ENCODE results near the gene RGS11. TPM values are rescaled to one million over a fixed set of nuclear protein-coding genes. Genes with fewer than 3 reads are reported as not detected.

Gene RGS11
- total and polyA plus RNA-seq, 12 donors, result 1.9 to 36.4 (median 12.5) TPM

GRCh38 chr16:265711-266110 lies 10.0 kb downstream of the RGS11 start:
- Histone ChIP-seq H3K27ac (no peak overlapping the region), H3K9me3 (no peaks in the 10 kb centered on the region), H3K27me3 (no peaks in the 10 kb centered on the region), H3K4me1 (no peaks in the 10 kb centered on the region), H3K36me3 (peaks cover 0 to 54% (median 32%) of the 10 kb centered on the region in 9 donors), H3K4me3 (no peak overlapping the region)
- no peak for DNase-seq
- intact Hi-C loops (cut with DNase I), result no loop called here
- ATAC-seq, result peak in 3 of 8 donors; percentile 6 to 25 (median 8)
- TF ChIP-seq CTCF (IDR thresholded peaks at IDR 0.05), result no peak
- WGBS, 2 donors, result 76 to 78% methylated on average over 12 of the region's 12 CpGs

- Histone ChIP-seq H3K4me1 (no peaks in the 10 kb centered on the region), H3K27ac (no peak overlapping the region), H3K36me3 (peaks cover 0 to 60% (median 32%) of the 10 kb centered on the region in 9 donors), H3K9me3 (no peaks in the 10 kb centered on the region), H3K27me3 (no peaks in the 10 kb centered on the region), H3K4me3 (no peak overlapping the region)
- DNase-seq (no peak), ATAC-seq (no peak)
- intact Hi-C loops (cut with DNase I), result no loop called here
- 89 to 90% methylated on average over 14 of the region's 14 CpGs for WGBS, 2 donors
- no peak for TF ChIP-seq CTCF (IDR thresholded peaks at IDR 0.05)
Measured at GRCh38 chr16:265002-265529, 10.7 kb downstream of the RGS11 start.

- WGBS, 2 donors, result 91 to 92% methylated on average over 23 of the region's 23 CpGs
- no peak for TF ChIP-seq CTCF (IDR thresholded peaks at IDR 0.05)
- Histone ChIP-seq H3K4me3 (no peak overlapping the region), H3K4me1 (no peaks in the 10 kb centered on the region), H3K36me3 (peaks cover 0 to 66% (median 37%) of the 10 kb centered on the region in 9 donors), H3K27ac (no peak overlapping the region), H3K27me3 (no peaks in the 10 kb centered on the region), H3K9me3 (no peaks in the 10 kb centered on the region)
- ATAC-seq, result no peak
- DNase-seq, result no peak
- intact Hi-C loops (cut with DNase I), result no loop called here
Measured at GRCh38 chr16:264440-264951, 11.2 kb downstream of the RGS11 start.

- no peak for TF ChIP-seq CTCF (IDR thresholded peaks at IDR 0.05)
- no peaks in the 10 kb centered on the region for H3K4me1 ChIP-seq
- H3K36me3 ChIP-seq, result peaks cover 0 to 70% (median 42%) of the 10 kb centered on the region in 9 donors
- no peaks in the 10 kb centered on the region for H3K27me3 ChIP-seq
- 92 to 95% methylated on average over 14 to 17 of the region's 17 CpGs for WGBS, 2 donors
- H3K4me3 ChIP-seq, result no peak overlapping the region
- DNase-seq (no peak), ATAC-seq (no peak)
- no peaks in the 10 kb centered on the region for H3K9me3 ChIP-seq
- intact Hi-C loops (cut with DNase I), result no loop called here
- no peak overlapping the region for H3K27ac ChIP-seq
Measured at GRCh38 chr16:263944-264343, 11.8 kb downstream of the RGS11 start.
